K562 (cell line): ENCODE results near the gene CLCNKA. TPM values are rescaled to one million over a fixed set of nuclear protein-coding genes. Genes with fewer than 3 reads are reported as not detected.
"Not testable (repeated sequence)": the region's sequence is repeated elsewhere in the genome, so short reads cannot be mapped to it uniquely, and the experiment has no call there.

Experiments
- ATAC-seq: fragments of 200-7000 bp; cut with Tn5 transposase; 3 replicates; pipeline ENCODE4 v1.9.1; 2020; ENCODE audit warnings: moderate library complexity
- BruUV-seq: library from RNA; stranded (reverse); fragments of 400-500 nt; replicated peaks from 2 replicates; lab custom pipeline; 2021; lab: Mats Ljungman, UMichigan
- CTCF ChIA-PET: fragments of 300-600 bp; formaldehyde crosslinking; extraction: SDS; loops from one replicate; lab custom pipeline; 2021; ENCODE audit warnings: low intra/inter-chr PET ratio; lab: Yijun Ruan, JAX
- POLR2A ChIA-PET: fragments of 300-600, 350-650 bp; sonication (Branson Sonifier 250); formaldehyde crosslinking; extraction: SDS; loops from one replicate; lab custom pipeline; 2021; ENCODE audit warnings: antibody characterized with exemption, inconsistent platforms; lab: Yijun Ruan, JAX
- DNase-seq, 4 experiments: peaks; one replicate each; pipeline versions ENCODE4 v3.0.0 to v3.0.0-alpha.2; 2011 to 2018; ENCODE audit warnings: low spot score in 3 of 4, mixed read lengths in 3 of 4; ENCODE audit errors: extremely low read depth in 1 of 4
- FAIRE-seq: peaks from 2 replicates; lab custom pipeline; 2011; peaks lifted over from hg19 to GRCh38; lab: Jason Lieb, UNC
- H2AFZ ChIP-seq: 2 replicates; pipeline ENCODE4 v1.6.0; 2011; ENCODE audit warnings: low read depth, low read length, control low read depth, inconsistent platforms
- H3K27ac ChIP-seq: fragments of 200-600 bp; 3 replicates; pipeline ENCODE4 v1.8.0; 2011; ENCODE audit warnings: low read depth, mild to moderate bottlenecking, control low read depth, inconsistent platforms, low read length, moderate library complexity, mixed read lengths; ENCODE audit errors: extremely low read depth
- H3K27me3 ChIP-seq, 2 experiments: fragments of 300-600 bp in 1 of 2; 2 replicates in 1 of 2; 3 replicates in 1 of 2; pipeline versions ENCODE4 v1.6.0 to v1.8.0; 2011; ENCODE audit warnings: inconsistent platforms in 2 of 2, low read length in 2 of 2, mild to moderate bottlenecking in 1 of 2, mixed read lengths in 1 of 2, moderate library complexity in 1 of 2; ENCODE audit not compliant: control insufficient read depth in 2 of 2, insufficient read depth in 2 of 2
- H3K36me3 ChIP-seq: fragments of 300-600 bp; 3 replicates; pipeline ENCODE4 v1.8.0; 2011; ENCODE audit warnings: mild to moderate bottlenecking, low read length, inconsistent platforms; ENCODE audit not compliant: control insufficient read depth, insufficient read depth
- H3K4me1 ChIP-seq, 2 experiments: fragments of 200-600 bp in 1 of 2; replicated peaks in 1 of 2; 2 replicates in 1 of 2; 3 replicates in 1 of 2; pipeline versions ENCODE4 v1.5.1 to v1.8.0; 2011; ENCODE audit warnings: inconsistent platforms in 2 of 2, low read length in 2 of 2, mild to moderate bottlenecking in 1 of 2, mixed read lengths in 1 of 2, moderate library complexity in 1 of 2; ENCODE audit not compliant: control insufficient read depth in 2 of 2, insufficient read depth in 2 of 2
- H3K4me2 ChIP-seq: 2 replicates; pipeline ENCODE4 v1.6.1; 2011; ENCODE audit warnings: low read length, control low read depth, inconsistent platforms, mixed read lengths; ENCODE audit not compliant: insufficient read depth
- H3K4me3 ChIP-seq: fragments of 200-600 bp; sonication (generic), shearing (Covaris generic); 2 replicates; pipeline ENCODE4 v1.5.1; 2016; ENCODE audit warnings: control low read depth, inconsistent platforms
- H3K79me2 ChIP-seq: fragments of 200-600 bp; 3 replicates; pipeline ENCODE4 v1.8.0; 2011; ENCODE audit warnings: low read length, inconsistent platforms; ENCODE audit not compliant: control insufficient read depth, insufficient read depth
- H3K9ac ChIP-seq, 2 experiments: 2 replicates each; pipeline versions ENCODE4 v1.6.0 to v1.6.1; 2011; ENCODE audit warnings: low read depth in 2 of 2, low read length in 2 of 2, control low read depth in 1 of 2, inconsistent platforms in 1 of 2, mild to moderate bottlenecking in 1 of 2, mixed read lengths in 1 of 2; ENCODE audit not compliant: insufficient read depth in 1 of 2
- H3K9me1 ChIP-seq: one replicate; pipeline ENCODE4 v1.6.0; 2011; ENCODE audit warnings: inconsistent platforms, mild to moderate bottlenecking, low read length, moderate library complexity; ENCODE audit not compliant: control insufficient read depth, insufficient read depth
- H3K9me3 ChIP-seq: replicated peaks from 2 replicates; pipeline ENCODE4 v1.5.1; 2011; ENCODE audit warnings: low read depth, low read length, inconsistent platforms; ENCODE audit not compliant: control insufficient read depth, insufficient read depth
- H4K20me1 ChIP-seq: replicated peaks from 2 replicates; pipeline ENCODE4 v1.6.1; 2011; ENCODE audit warnings: low read length, inconsistent platforms, mixed read lengths; ENCODE audit not compliant: control insufficient read depth, insufficient read depth
- ADNP ChIP-seq: fragments of 200-800 bp; sonication (Bioruptor generic); IDR thresholded peaks from 2 replicates; pipeline ENCODE4 v1.6.1; 2016; ENCODE audit warnings: missing genetic modification characterization, missing compliant biosample characterization
- BCOR ChIP-seq: fragments of 450-650 bp; IDR thresholded peaks from 2 replicates; pipeline ENCODE4 v1.6.1; 2016
- CHD4 ChIP-seq: fragments of 200-600 bp; sonication (generic); IDR thresholded peaks from 3 replicates; pipeline ENCODE4 v1.6.1; 2012; ENCODE audit warnings: low read depth, mild to moderate bottlenecking, mixed read lengths, low read length, inconsistent platforms; ENCODE audit not compliant: insufficient read depth, insufficient replicate concordance, poor library complexity, severe bottlenecking
- ELF4 ChIP-seq: fragments of 450-650 bp; formaldehyde crosslinking; IDR thresholded peaks from 2 replicates; pipeline ENCODE4 v1.4.0; 2022; ENCODE audit warnings: missing genetic modification characterization
- GABPB1 ChIP-seq: sonication (generic); formaldehyde crosslinking; IDR thresholded peaks from 2 replicates; pipeline ENCODE4 v1.8.0; 2022; ENCODE audit warnings: mild to moderate bottlenecking, missing genetic modification reagents
- KAT7 ChIP-seq: sonication (generic); formaldehyde crosslinking; IDR thresholded peaks from 2 replicates; pipeline ENCODE4 v1.8.0; 2022; ENCODE audit warnings: missing genetic modification reagents, mild to moderate bottlenecking, borderline replicate concordance
- KDM1A ChIP-seq, 2 experiments: fragments of 450-650 bp; IDR thresholded peaks; 2 replicates each; pipeline ENCODE4 v1.6.1; 2016; ENCODE audit warnings: mild to moderate bottlenecking in 2 of 2
- NFIC ChIP-seq: fragments of 450-650 bp; IDR thresholded peaks from 2 replicates; pipeline ENCODE4 v1.6.1; 2017; ENCODE audit warnings: mild to moderate bottlenecking, inconsistent platforms
- RBM25 ChIP-seq: fragments of 200-400 bp; formaldehyde crosslinking; IDR thresholded peaks from 2 replicates; pipeline ENCODE4 v1.6.1; 2018; ENCODE audit warnings: low read length, low read depth, moderate library complexity; ENCODE audit not compliant: severe bottlenecking
- RCOR1 ChIP-seq, 2 experiments: IDR thresholded peaks; 2 replicates each; pipeline ENCODE4 v1.6.1; 2012; ENCODE audit warnings: low read depth in 2 of 2, low read length in 2 of 2, borderline replicate concordance in 1 of 2, improper control_type of control experiment in 1 of 2
- SP1 ChIP-seq: sonication (generic); formaldehyde crosslinking; IDR thresholded peaks from 2 replicates; pipeline ENCODE4 v1.8.1; 2022; ENCODE audit warnings: mild to moderate bottlenecking, missing genetic modification reagents
- WGBS: fragments of 100-300 bp; shearing (Covaris generic); methylation state at CpG from one replicate; pipeline ENCODE4 v1.1.6; 2016; ENCODE audit warnings: low coverage, mixed read lengths; ENCODE audit not compliant: insufficient coverage; ENCODE audit errors: missing lambda C conversion rate; 5-methylcytosine and 5-hydroxymethylcytosine counted together
- in situ Hi-C: fragments of 300-500 bp; cut with MboI; formaldehyde crosslinking; loops from 4 replicates; pipeline ENCODE4 v1.15.0; 2018; ENCODE audit warnings: inconsistent platforms, mixed read lengths
- intact Hi-C: fragments of 100-400 bp; cut with micrococcal nuclease; formaldehyde crosslinking; loops from 2 replicates; pipeline ENCODE4 v1.14.2; 2022
- polyA plus RNA-seq, 8 experiments: library from polyadenylated mRNA; depleted of rRNA in 4 of 8; stranded (reverse) in 5 of 8; unstranded in 3 of 8; fragments of >200 nt; fragmentation: Nextera tagmentation in 2 of 8; fragmentation: Illumina TruSeq in 1 of 8; extraction: Ambion mirVana in 2 of 8; extraction: Trizol in 1 of 8; gene quantifications; 2 replicates each; pipeline versions ENCODE4 v1.2.1 to v1.2.3, GENCODE V29; 2011 to 2014; ENCODE audit warnings: inconsistent platforms in 1 of 8, missing spikeins in 1 of 8
- total RNA-seq, 7 experiments: library from RNA; depleted of rRNA in 6 of 7; stranded (reverse); fragments of >200 nt in 6 of 7; fragmentation: Illumina TruSeq in 2 of 7; extraction: Trizol in 2 of 7; gene quantifications; 2 replicates each; pipeline versions ENCODE4 v1.2.1 to v1.2.3, GENCODE V29; 2011 to 2021; ENCODE audit warnings: low replicate concordance in 1 of 7

The CLCNKA gene
- total and polyA plus RNA-seq, 9 of the 15 experiments (the other 6 are each of a cell fraction or from before 2014, with no cell fraction given): 0.03 to 0.37 (median 0.10) TPM; not detected in 3

- FAIRE-seq, H3K36me3 ChIP-seq, in situ Hi-C loops, H4K20me1 ChIP-seq, H3K79me2 ChIP-seq, H3K9me3 ChIP-seq, H3K27me3 ChIP-seq, BruUV-seq, H3K4me3 ChIP-seq, DNase-seq, H3K9ac ChIP-seq, H2AFZ ChIP-seq, H3K9me1 ChIP-seq, H3K27ac ChIP-seq, ATAC-seq: not testable (repeated sequence)
- peak; percentile 37 for TF ChIP-seq RBM25
- TF ChIP-seq GABPB1 (CRISPR knock-in tag): peak; percentile 0; the same call in 1 of the 2 replicates
- TF ChIP-seq ELF4 (CRISPR knock-in tag): 0 out of 2 replicates have a peak, but pooled peaks have one; percentile 2
- TF ChIP-seq BCOR: 0 out of 2 replicates have a peak, but pooled peaks have one; percentile 10
- TF ChIP-seq CHD4: peak; percentile 62
- peak; percentile 80 for TF ChIP-seq ADNP (tag)
- peak; percentile 6; the same call in 1 of the 2 replicates for TF ChIP-seq SP1 (CRISPR knock-in tag)
- TF ChIP-seq NFIC: peak; percentile 65
- peak; percentile 25 to 47; a peak in 1 of 4 replicates for TF ChIP-seq KDM1A (IDR thresholded peaks at IDR 0.05)
- TF ChIP-seq KAT7: 0 out of 2 replicates have a peak, but pooled peaks have one; percentile 5
- TF ChIP-seq RCOR1 (IDR thresholded peaks at IDR 0.05; ENCODE audit: borderline replicate concordance in 1 of 2, low read depth in 2 of 2, low read length in 2 of 2): 0 out of 4 replicates have a peak, but pooled peaks of 1 of the 2 experiments have one; percentile 19
- 42% methylated on average over 7 of the region's 7 CpGs for WGBS
- Histone ChIP-seq H3K4me1 (peaks cover 4 to 36% of the 10 kb centered on the region in 2 experiments; a peak in 4 of 5 replicates), H3K4me2 (0 out of 2 replicates have a peak overlapping the region, but pooled peaks have one; percentile 14)
- ChIA-PET CTCF (interaction anchor here (1.4 to 2.6 kb wide), 2 partner anchors 24 to 241 kb away, joined by 6 to 50 read pairs; no protein-coding TSS in a partner anchor), POLR2A (interaction anchor here (0.5 kb wide), 1 partner anchor 10 kb away, joined by 4 read pairs; no protein-coding TSS in a partner anchor)
- intact Hi-C loops: loop anchor here (1.0 kb wide), 2 partner anchors 24 kb away; no protein-coding TSS in a partner anchor
Measured at GRCh38 chr1:16033103-16033632, 11.3 kb downstream of the CLCNKA start.

- 28% methylated on average over 10 of the region's 11 CpGs for WGBS
- H4K20me1 ChIP-seq, H3K4me3 ChIP-seq, H3K9ac ChIP-seq, H3K9me1 ChIP-seq, H3K27ac ChIP-seq, H3K27me3 ChIP-seq, CTCF ChIA-PET, BruUV-seq, DNase-seq, H3K36me3 ChIP-seq, H2AFZ ChIP-seq, H3K9me3 ChIP-seq, in situ Hi-C loops, intact Hi-C loops, H3K79me2 ChIP-seq, H3K4me2 ChIP-seq, FAIRE-seq, ATAC-seq: not testable (repeated sequence)
- peaks cover 4 to 33% of the 10 kb centered on the region in 2 experiments; a peak in 4 of 5 replicates for H3K4me1 ChIP-seq
- POLR2A ChIA-PET: interaction anchor here (1.0 kb wide), 1 partner anchor 21 kb away, joined by 4 read pairs; no protein-coding TSS in a partner anchor
Measured at GRCh38 chr1:16036461-16036860, 14.6 kb downstream of the CLCNKA start.
